Stimulated activated CD8-positive, alpha-beta memory T cell treated with anti-CD3 and anti-CD28 coated beads, Interleukin-7, amount 100 ng/mL, for 1 hour (primary cell): ENCODE results near the gene CDRT4.

Experiments
- DNase-seq, 2 donors: peaks; one replicate each; pipeline ENCODE4 v3.0.0-alpha.2; 2020; ENCODE audit warnings: low read depth in 2 of 2

CDRT4 gene

GRCh38 chr17:15492791-15493692, 25.6 kb upstream of the CDRT4 start:
- no peak for DNase-seq

GRCh38 chr17:15492186-15492585, 24.8 kb upstream of the CDRT4 start:
- DNase-seq: no peak

GRCh38 chr17:15490634-15491261, 23.3 kb upstream of the CDRT4 start:
- no peak for DNase-seq

GRCh38 chr17:15488557-15488956, 21.1 kb upstream of the CDRT4 start:
- no peak for DNase-seq

GRCh38 chr17:15485045-15485444, 17.6 kb upstream of the CDRT4 start:
- no peak for DNase-seq

GRCh38 chr17:15483431-15483830, 16.0 kb upstream of the CDRT4 start:
- no peak for DNase-seq

- DNase-seq: no peak
Observed at GRCh38 chr17:15482476-15482875, 15.1 kb upstream of the CDRT4 start.

- DNase-seq: no peak
Observed at GRCh38 chr17:15481481-15481880, 14.1 kb upstream of the CDRT4 start.

- no peak for DNase-seq
Observed at GRCh38 chr17:15480204-15480603, 12.8 kb upstream of the CDRT4 start.

GRCh38 chr17:15479703-15480102, 12.3 kb upstream of the CDRT4 start:
- no peak for DNase-seq

- DNase-seq: no peak
Observed at GRCh38 chr17:15478845-15479244, 11.4 kb upstream of the CDRT4 start.

GRCh38 chr17:15475631-15476354, 8.4 kb upstream of the CDRT4 start:
- no peak for DNase-seq

GRCh38 chr17:15472891-15473290, 5.5 kb upstream of the CDRT4 start:
- DNase-seq: no peak

- no peak for DNase-seq
Observed at GRCh38 chr17:15470536-15470935, 3.1 kb upstream of the CDRT4 start.

- DNase-seq: no peak
Observed at GRCh38 chr17:15469260-15469659, 1.8 kb upstream of the CDRT4 start.

- no peak for DNase-seq
Observed at GRCh38 chr17:15468126-15468525, 705 bp upstream of the CDRT4 start.

- no peak for DNase-seq
Observed at GRCh38 chr17:15466131-15466530, 1.3 kb downstream of the CDRT4 start.

- DNase-seq: no peak
Observed at GRCh38 chr17:15465045-15465701, 2.2 kb downstream of the CDRT4 start.

GRCh38 chr17:15464231-15464985, 3.0 kb downstream of the CDRT4 start:
- no peak for DNase-seq

GRCh38 chr17:15462976-15463772, 4.2 kb downstream of the CDRT4 start:
- no peak for DNase-seq

GRCh38 chr17:15457723-15458094, 9.7 kb downstream of the CDRT4 start:
- no peak for DNase-seq
